ENCODE results near the gene CCL13. TPM values are rescaled to one million over a fixed set of nuclear protein-coding genes. Genes with fewer than 3 reads are reported as not detected.

The CCL13 gene
- total and polyA plus RNA-seq, 2 of the 8 experiments (the other 6 are each of a cell fraction or from before 2014, with no cell fraction given): not detected

- TF ChIP-seq CHD7 (IDR thresholded peaks at IDR 0.05; ENCODE audit: insufficient replicate concordance, low read length): no peak
- no peak for TF ChIP-seq TEAD4 (IDR thresholded peaks at IDR 0.05; ENCODE audit: low read depth, low read length)
- TF ChIP-seq SP1 (IDR thresholded peaks at IDR 0.05; ENCODE audit: low read depth, low read length): no peak
- no peak for TF ChIP-seq PHF8 (conservative IDR thresholded peaks at IDR 0.05; ENCODE audit: low read depth, low read length)
- TF ChIP-seq CREB1 (IDR thresholded peaks at IDR 0.05): no peak
- no peak for TF ChIP-seq CBX8 (IDR thresholded peaks at IDR 0.05; ENCODE audit: borderline replicate concordance, low read depth, low read length)
- TF ChIP-seq RXRA (IDR thresholded peaks at IDR 0.05; ENCODE audit: insufficient read depth, low read depth, low read length): no peak
- no peak for TF ChIP-seq BRCA1 (IDR thresholded peaks at IDR 0.05; ENCODE audit: low read depth, low read length)
Measured at GRCh38 chr17:34370376-34370996, 14.2 kb downstream of the CCL13 start (continued).
